Endometrium (tissue), 2 donors: Measurements from ENCODE around the gene DNAJB9.

Experiments used
- FAIRE-seq: peaks from 2 replicates; lab custom pipeline; 2012; peaks lifted over from hg19 to GRCh38; lab: Jason Lieb, UNC
- donor health status: control.
- donor health status: control.

DNAJB9 gene

DNA sequence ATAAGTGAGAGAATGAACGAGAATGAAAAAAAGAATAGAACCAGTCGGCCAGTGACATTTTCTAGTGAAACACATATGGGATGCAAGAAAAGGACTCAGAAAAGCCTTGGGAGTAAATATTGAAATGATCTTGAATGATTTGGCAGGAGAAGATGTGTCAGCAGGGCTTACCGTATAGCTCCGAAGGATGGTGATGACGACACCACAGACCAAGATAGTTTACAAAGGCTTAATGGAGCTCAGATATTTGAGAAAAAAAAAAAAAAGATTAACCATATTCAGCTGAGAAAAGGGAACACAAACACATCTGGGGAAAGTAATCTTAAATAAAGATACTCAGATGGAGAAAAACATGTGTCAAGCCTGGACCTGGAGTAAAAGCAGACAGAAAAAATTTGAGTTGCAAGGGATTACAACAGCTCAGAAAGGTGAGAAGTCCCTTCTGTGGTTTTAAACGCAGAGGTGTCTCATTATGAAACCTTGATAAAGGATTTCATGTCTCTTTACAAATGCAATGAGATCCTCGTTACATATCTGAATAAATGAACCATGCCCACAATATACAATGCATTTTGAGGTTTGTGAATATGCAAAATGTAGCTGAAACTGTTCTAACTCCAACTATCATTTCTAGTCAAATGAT lies 36.0 kb downstream of the DNAJB9 start:
- no peak for FAIRE-seq

GRCh38 chr7:108609643-108610042 lies 40.0 kb downstream of the DNAJB9 start:
- FAIRE-seq: no peak

DNA sequence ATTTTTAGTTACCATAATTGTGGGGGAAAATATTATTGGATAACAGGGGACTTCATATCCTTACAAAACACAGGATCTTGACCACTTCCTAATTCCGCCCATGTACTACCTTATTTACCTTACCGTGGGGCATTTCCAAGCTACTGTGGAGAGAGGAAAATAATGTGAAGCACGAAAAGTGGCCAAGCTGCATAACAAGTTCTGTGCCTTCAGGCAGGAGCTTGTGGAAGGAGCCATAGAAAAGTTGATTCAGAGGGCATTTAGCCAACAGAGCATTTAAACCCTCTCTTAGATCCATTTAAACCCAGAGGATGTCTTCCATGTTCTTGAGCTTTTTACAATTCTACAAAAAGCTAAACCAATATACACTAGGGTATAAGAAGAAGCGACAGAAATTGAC lies 41.6 kb downstream of the DNAJB9 start:
- no peak for FAIRE-seq

DNA sequence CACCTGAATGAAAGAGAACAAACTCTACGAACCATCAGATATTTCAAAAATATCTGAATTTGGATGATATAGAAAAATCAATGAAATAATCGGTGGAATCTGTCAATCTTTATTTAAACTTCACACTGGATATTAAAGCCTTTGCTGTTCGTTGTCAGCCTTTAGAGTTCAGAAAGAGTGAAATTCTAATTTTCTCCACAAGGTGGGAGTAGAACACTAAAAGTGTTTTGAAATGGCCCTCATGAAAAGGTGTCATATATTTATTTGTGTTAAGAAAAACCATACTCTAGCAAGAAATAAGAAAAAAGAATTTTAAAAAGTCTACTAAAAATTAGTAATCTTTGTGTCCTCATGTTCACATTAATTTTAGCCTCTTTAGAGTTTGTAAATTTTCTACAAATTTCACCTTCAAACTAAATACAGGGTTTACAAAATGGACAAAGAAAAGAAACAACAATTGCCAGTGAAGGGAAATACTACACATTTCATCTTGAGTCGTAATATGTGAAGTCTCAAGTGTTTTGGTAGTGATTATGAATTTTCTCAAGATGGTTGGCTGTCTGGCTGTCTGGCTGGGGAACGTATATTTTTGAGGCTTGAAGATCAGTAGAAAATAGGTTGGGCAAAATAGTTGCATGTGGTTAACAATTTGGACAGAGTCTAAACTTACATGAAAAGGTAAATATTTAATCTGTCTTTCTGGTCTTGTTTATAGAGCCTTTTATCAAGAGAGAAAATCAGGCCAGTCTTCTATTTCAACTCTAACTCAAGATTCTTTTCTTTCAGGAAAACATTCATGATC lies 43.7 kb downstream of the DNAJB9 start:
- FAIRE-seq: peak; percentile 94

DNA sequence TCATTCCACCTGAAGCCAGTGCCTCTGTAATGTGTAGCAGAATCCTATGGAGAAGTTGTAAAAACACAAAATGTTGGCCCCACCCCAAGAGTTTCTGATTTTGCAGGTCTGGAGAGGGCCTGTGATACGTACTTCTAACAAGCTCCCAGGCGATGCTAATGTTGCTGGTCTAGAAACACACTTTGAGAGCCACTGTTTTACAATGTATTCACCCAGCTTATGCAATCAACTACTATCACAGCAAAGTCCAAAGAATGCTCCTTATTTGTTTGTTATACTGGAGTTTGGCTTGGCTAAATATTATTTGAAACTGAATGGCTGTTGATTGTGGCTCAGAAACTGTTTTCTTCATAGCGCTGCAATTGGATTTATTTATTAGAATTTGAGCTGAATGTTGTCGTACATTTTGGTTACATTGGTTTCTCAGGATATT lies 44.3 kb downstream of the DNAJB9 start:
- FAIRE-seq: no peak

DNA sequence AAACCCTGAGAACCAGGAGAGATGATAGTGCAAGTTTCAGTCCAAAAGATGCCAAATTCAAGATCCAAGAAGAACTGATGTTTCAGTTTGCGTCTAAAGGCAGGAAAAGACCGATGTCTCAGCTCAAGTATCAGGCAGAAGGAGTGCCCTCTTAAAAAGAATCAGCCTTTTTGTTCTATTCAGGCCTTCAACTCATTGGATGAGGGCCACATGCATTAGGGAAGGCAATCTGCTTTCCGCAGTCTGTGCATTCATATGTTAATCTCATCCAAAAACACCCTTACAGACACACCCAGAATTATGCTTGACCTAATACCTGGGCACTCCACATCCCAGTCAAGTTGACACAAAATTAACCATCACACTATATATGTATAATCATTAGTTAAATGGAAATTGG lies 45.2 kb downstream of the DNAJB9 start:
- FAIRE-seq: no peak

- FAIRE-seq: no peak
Measured at GRCh38 chr7:108618056-108618455, 48.4 kb downstream of the DNAJB9 start.

DNA sequence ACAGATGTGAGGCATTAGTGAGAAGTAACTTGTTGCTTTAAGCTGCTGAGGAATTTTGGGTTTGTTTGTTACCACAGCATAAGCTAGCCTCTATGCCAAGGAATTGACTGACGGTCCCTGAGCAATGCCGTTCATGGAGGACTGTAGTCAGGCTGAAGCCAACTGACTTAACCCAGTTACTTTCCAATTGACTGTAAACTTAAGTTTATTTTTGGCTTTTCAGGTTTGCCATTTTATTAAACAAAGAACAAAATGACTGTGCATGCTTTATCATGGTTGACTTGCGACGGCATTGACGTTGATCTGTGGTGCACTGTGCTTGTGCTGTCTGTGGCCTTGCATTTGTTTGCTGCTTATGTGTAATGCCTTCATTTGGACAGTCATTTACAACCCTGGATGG lies 53.5 kb downstream of the DNAJB9 start:
- FAIRE-seq: no peak
